22Rv1 (cell line): ENCODE results near the gene BCAN.

ENCODE experiments used
- CTCF ChIP-seq: fragments of 450-650 bp; IDR thresholded peaks from 2 replicates; pipeline ENCODE4 v1.5.1; 2017; ENCODE audit warnings: mild to moderate bottlenecking
- ZFX ChIP-seq: fragments of 450-650 bp; IDR thresholded peaks from 2 replicates; pipeline ENCODE4 v1.6.1; 2017; ENCODE audit warnings: antibody characterized with exemption, borderline replicate concordance

DNA sequence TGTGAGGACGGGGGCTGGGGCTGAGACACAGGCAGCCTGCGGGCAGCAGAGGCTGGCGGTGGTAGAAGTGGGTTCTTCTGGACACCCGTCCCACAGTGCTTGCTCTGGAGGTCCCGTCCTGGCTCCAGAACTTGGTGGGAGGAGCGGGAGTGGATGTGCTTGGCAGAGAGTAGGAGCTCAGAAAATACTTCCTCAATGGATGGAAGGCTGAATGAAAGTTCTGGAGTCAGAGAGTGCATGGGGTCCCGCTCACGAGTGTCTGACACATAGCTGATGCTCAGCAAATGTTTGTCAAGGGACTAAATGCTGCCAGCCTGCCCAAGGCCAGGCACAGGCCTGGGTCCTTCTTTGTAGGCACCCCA, 48.7 kb downstream of the BCAN start:
- TF ChIP-seq CTCF = no peak
- TF ChIP-seq ZFX = no peak
